HepG2 (cell line): Measurements from ENCODE around the gene ASPHD1.
"Not testable (repeated sequence)": the region's sequence is repeated elsewhere in the genome, so short reads cannot be mapped to it uniquely, and the experiment has no call there.

ENCODE experiments used
- AKAP8 ChIP-seq: sonication (generic); formaldehyde crosslinking; IDR thresholded peaks from 2 replicates; pipeline ENCODE4 v1.5.1; 2020; ENCODE audit warnings: mild to moderate bottlenecking, missing genetic modification reagents
- CBFB ChIP-seq: sonication (generic); formaldehyde crosslinking; IDR thresholded peaks from 2 replicates; pipeline ENCODE4 v1.4.0; 2020; ENCODE audit warnings: missing genetic modification reagents
- ISL2 ChIP-seq: sonication (generic); formaldehyde crosslinking; IDR thresholded peaks from 2 replicates; pipeline ENCODE4 v1.5.0; 2020; ENCODE audit warnings: missing genetic modification reagents
- NAIF1 ChIP-seq: sonication (generic); formaldehyde crosslinking; IDR thresholded peaks from 2 replicates; pipeline ENCODE4 v1.5.0; 2020; ENCODE audit warnings: mild to moderate bottlenecking, missing genetic modification reagents, borderline replicate concordance
- NFYB ChIP-seq: sonication (generic); formaldehyde crosslinking; IDR thresholded peaks from 2 replicates; pipeline ENCODE4 v1.4.0; 2020; ENCODE audit warnings: missing genetic modification reagents
- YY1 ChIP-seq: IDR thresholded peaks from 2 replicates; pipeline ENCODE4 v1.6.1; 2011; ENCODE audit warnings: low read length, low read depth, moderate library complexity, mild to moderate bottlenecking; ENCODE audit not compliant: insufficient read depth, insufficient replicate concordance
- TF ChIP-seq, protein P1 (sequence below): sonication (generic); formaldehyde crosslinking; IDR thresholded peaks from 2 replicates; pipeline ENCODE4 v1.8.1; 2022; ENCODE audit warnings: low read depth, mild to moderate bottlenecking, missing genetic modification reagents
- TF ChIP-seq, protein P2 (sequence below): sonication (generic); formaldehyde crosslinking; IDR thresholded peaks from 2 replicates; pipeline ENCODE4 v1.4.0; 2020; ENCODE audit warnings: missing genetic modification reagents, borderline replicate concordance

GRCh38 chr16:29909851-29910250 is 9.6 kb downstream of the ASPHD1 start:
- not testable (repeated sequence) for TF ChIP-seq YY1; NFYB (CRISPR knock-in tag); CBFB (CRISPR knock-in tag); NAIF1 (CRISPR knock-in tag); AKAP8 (CRISPR knock-in tag); ISL2 (CRISPR knock-in tag)
- TF ChIP-seq, protein P1, sequence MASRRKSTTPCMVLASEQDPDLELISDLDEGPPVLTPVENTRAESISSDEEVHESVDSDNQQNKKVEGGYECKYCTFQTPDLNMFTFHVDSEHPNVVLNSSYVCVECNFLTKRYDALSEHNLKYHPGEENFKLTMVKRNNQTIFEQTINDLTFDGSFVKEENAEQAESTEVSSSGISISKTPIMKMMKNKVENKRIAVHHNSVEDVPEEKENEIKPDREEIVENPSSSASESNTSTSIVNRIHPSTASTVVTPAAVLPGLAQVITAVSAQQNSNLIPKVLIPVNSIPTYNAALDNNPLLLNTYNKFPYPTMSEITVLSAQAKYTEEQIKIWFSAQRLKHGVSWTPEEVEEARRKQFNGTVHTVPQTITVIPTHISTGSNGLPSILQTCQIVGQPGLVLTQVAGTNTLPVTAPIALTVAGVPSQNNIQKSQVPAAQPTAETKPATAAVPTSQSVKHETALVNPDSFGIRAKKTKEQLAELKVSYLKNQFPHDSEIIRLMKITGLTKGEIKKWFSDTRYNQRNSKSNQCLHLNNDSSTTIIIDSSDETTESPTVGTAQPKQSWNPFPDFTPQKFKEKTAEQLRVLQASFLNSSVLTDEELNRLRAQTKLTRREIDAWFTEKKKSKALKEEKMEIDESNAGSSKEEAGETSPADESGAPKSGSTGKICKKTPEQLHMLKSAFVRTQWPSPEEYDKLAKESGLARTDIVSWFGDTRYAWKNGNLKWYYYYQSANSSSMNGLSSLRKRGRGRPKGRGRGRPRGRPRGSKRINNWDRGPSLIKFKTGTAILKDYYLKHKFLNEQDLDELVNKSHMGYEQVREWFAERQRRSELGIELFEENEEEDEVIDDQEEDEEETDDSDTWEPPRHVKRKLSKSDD (CRISPR knock-in tag) = not testable (repeated sequence)
- TF ChIP-seq, protein P2, sequence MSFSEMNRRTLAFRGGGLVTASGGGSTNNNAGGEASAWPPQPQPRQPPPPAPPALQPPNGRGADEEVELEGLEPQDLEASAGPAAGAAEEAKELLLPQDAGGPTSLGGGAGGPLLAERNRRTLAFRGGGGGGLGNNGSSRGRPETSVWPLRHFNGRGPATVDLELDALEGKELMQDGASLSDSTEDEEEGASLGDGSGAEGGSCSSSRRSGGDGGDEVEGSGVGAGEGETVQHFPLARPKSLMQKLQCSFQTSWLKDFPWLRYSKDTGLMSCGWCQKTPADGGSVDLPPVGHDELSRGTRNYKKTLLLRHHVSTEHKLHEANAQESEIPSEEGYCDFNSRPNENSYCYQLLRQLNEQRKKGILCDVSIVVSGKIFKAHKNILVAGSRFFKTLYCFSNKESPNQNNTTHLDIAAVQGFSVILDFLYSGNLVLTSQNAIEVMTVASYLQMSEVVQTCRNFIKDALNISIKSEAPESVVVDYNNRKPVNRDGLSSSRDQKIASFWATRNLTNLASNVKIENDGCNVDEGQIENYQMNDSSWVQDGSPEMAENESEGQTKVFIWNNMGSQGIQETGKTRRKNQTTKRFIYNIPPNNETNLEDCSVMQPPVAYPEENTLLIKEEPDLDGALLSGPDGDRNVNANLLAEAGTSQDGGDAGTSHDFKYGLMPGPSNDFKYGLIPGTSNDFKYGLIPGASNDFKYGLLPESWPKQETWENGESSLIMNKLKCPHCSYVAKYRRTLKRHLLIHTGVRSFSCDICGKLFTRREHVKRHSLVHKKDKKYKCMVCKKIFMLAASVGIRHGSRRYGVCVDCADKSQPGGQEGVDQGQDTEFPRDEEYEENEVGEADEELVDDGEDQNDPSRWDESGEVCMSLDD = not testable (repeated sequence)
